Measurements from ENCODE around the gene RXRG.

GRCh38 chr1:165383067-165383466, 61.9 kb downstream of the RXRG start:
- TF ChIP-seq SIN3A (IDR thresholded peaks at IDR 0.05; ENCODE audit: borderline replicate concordance, insufficient read depth, low read length) (no peak), POLR2AphosphoS5 (IDR thresholded peaks at IDR 0.05; ENCODE audit: low read depth, low read length) (no peak)

Measured in PFSK-1 (cell line).